Mesodermal cell (in vitro differentiated cells): ENCODE data around the gene DIPK1A. TPM values are rescaled to one million over a fixed set of nuclear protein-coding genes. Genes with fewer than 3 reads are reported as not detected.

Experiments
- H3K27ac ChIP-seq: 2 replicates; pipeline ENCODE4 v1.7.0; 2013; ENCODE audit warnings: mild to moderate bottlenecking, low read depth, low read length, moderate library complexity; ENCODE audit not compliant: severe bottlenecking
- H3K36me3 ChIP-seq: 2 replicates; pipeline ENCODE4 v1.7.1; 2013; ENCODE audit warnings: mild to moderate bottlenecking, low read length, moderate library complexity; ENCODE audit not compliant: control insufficient read depth, insufficient read depth
- H3K4me1 ChIP-seq: one replicate; pipeline ENCODE4 v1.7.1; 2013; ENCODE audit warnings: mild to moderate bottlenecking, low read length; ENCODE audit not compliant: insufficient read depth, control insufficient read depth, poor library complexity, severe bottlenecking
- H3K4me3 ChIP-seq: 2 replicates; pipeline ENCODE4 v1.7.0; 2013; ENCODE audit warnings: low read length, control low read depth, mild to moderate bottlenecking; ENCODE audit not compliant: insufficient read depth, poor library complexity, severe bottlenecking; ENCODE audit errors: extremely low read depth
- H3K9me3 ChIP-seq: 2 replicates; pipeline ENCODE4 v1.7.1; 2013; ENCODE audit warnings: mild to moderate bottlenecking, low read length, moderate library complexity; ENCODE audit not compliant: control insufficient read depth
- WGBS, 2 experiments: methylation state at CpG; one replicate each; pipeline ENCODE4 v1.1.5; 2013; ENCODE audit warnings: missing lambda C conversion rate in 2 of 2; ENCODE audit not compliant: insufficient coverage in 2 of 2; 5-methylcytosine and 5-hydroxymethylcytosine counted together
- polyA plus RNA-seq, 2 experiments: library from polyadenylated mRNA; stranded (reverse); fragments of 50-300 nt; gene quantifications; one replicate each; pipeline ENCODE4 v1.2.3, GENCODE V29; 2013

Gene DIPK1A
- 6.8 TPM for polyA plus RNA-seq (2013, experiment 1 of 2)
- polyA plus RNA-seq (2013, experiment 2 of 2), result 6.4 TPM

GRCh38 chr1:92961131-92961895 is at the start of gene DIPK1A:
TSS of gene DIPK1A (minus strand) at chr1:92961462. CDS start at chr1:92961429, 33 bp downstream.
- Histone ChIP-seq H3K27ac (peak within 1 kb of the TSS; percentile 51), H3K36me3 (no peaks in the 10 kb centered on the region), H3K9me3 (no peaks in the 10 kb centered on the region), H3K4me1 (no peaks in the 10 kb centered on the region), H3K4me3 (peak within 1 kb of the TSS; percentile 67)
- 0% methylated on average over 49 of the region's 103 CpGs for WGBS, 2 experiments

DNA sequence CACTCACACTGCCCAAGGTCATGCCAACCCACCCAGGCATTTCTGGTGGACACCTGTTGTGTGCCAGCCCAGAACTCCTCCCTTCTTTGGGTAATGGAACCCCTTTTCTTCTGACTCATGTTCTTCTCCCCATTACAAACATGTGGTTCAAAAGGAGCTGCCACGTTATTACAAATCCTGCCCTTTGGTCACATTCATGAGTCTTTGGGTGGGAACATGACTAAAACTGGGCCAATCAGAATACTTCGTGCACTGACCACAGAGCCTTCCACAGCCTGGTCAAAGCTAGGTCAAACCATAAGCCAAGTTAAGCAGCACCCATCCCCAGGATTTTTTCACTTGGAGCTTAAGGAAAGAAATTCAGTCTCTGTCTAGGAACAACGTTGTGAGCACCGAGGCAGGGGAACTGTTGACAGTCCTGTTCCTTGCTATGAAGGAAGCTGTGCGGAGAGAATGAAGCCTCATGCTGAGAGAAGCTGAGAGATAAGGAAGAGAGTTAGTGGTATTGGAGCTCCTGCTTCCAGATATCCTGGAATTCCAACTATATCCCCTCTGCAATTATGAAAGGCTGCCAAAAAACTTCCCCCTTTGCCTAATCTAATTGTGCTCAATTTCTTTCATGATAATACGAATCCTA is 46.8 kb upstream of the DIPK1A start:
- no peak overlapping the region for H3K27ac ChIP-seq
- no peaks in the 10 kb centered on the region for H3K4me1 ChIP-seq
- WGBS, 2 experiments, result 66 to 71% methylated on average over 4 to 5 of the region's 6 CpGs
- H3K4me3 ChIP-seq, result no peak overlapping the region
- H3K36me3 ChIP-seq, result no peaks in the 10 kb centered on the region
- no peaks in the 10 kb centered on the region for H3K9me3 ChIP-seq

GRCh38 chr1:93005252-93005598 is 44.0 kb upstream of the DIPK1A start:
- no peak overlapping the region for H3K4me3 ChIP-seq
- no peaks in the 10 kb centered on the region for H3K36me3 ChIP-seq
- no peaks in the 10 kb centered on the region for H3K9me3 ChIP-seq
- peaks cover 6% of the 10 kb centered on the region for H3K4me1 ChIP-seq
- no CpG with 5 or more reads among the region's 1 CpG for WGBS, 2 experiments
- H3K27ac ChIP-seq, result no peak overlapping the region

DNA sequence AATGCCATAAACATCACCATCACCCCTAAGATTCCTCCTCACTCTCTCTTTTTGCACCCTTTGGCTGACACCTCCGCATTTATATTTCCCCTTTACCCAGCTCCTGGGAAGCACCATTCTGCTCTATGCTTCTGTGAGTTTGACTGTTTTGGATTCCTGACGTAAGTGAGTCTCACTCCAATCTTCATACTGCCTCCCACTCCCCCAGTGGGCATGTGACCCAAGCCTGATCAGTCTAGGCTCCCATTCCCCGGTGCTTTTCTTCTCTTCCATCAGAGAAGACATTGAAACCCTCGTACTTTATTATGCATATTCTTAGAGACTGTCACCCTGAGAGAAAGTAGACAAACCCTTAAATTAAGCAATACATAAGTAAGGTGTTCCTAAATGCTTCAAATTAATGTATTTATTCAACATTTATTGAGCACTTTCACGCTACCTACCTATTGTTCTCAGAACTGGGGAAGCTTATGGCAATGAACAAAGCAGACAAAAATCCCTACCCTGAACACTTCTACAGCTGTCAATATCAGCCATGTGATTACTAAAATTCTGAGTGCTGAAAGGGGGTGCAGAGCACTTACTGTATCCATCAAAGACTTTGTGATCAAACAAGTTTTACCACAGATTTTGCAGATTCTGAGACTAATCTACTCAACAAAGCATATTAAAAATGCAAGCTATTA is 43.4 kb upstream of the DIPK1A start:
- no peaks in the 10 kb centered on the region for H3K36me3 ChIP-seq
- no peak overlapping the region for H3K27ac ChIP-seq
- H3K4me3 ChIP-seq, result no peak overlapping the region
- H3K9me3 ChIP-seq, result no peaks in the 10 kb centered on the region
- 63 to 79% methylated on average over 2 to 3 of the region's 5 CpGs for WGBS, 2 experiments
- peaks cover 7% of the 10 kb centered on the region for H3K4me1 ChIP-seq

DNA sequence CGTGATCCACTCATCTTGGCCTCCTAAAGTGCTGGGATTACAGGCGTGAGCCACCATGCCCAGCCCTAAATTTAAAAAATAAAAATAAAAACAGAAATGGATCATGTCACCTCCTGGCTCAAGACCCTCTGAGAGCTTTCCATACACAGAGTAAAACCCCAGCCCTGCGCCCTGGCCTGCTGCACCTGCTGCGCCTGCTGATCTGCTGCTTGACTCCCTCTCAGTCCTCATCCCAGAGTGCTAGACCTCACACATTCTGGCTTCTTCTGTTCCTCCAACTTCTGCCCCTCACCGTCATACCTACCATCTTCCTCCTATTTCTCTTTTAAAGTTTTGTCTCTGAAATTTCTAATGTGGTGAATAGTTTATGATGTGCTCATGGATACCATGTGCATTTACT is 42.7 kb upstream of the DIPK1A start:
- no peaks in the 10 kb centered on the region for H3K36me3 ChIP-seq
- H3K4me3 ChIP-seq, result no peak overlapping the region
- peaks cover 7% of the 10 kb centered on the region for H3K4me1 ChIP-seq
- 94 to 100% methylated on average over 3 of the region's 5 CpGs for WGBS, 2 experiments
- H3K9me3 ChIP-seq, result no peaks in the 10 kb centered on the region
- H3K27ac ChIP-seq, result no peak overlapping the region

GRCh38 chr1:93002781-93003180 is 41.5 kb upstream of the DIPK1A start:
- H3K9me3 ChIP-seq, result no peaks in the 10 kb centered on the region
- H3K27ac ChIP-seq, result no peak overlapping the region
- no peak overlapping the region for H3K4me3 ChIP-seq
- H3K4me1 ChIP-seq, result peaks cover 7% of the 10 kb centered on the region
- no peaks in the 10 kb centered on the region for H3K36me3 ChIP-seq
- WGBS, 2 experiments, result 71 to 84% methylated on average over 1 of the region's 2 CpGs

GRCh38 chr1:93001893-93002292 is 40.6 kb upstream of the DIPK1A start:
- H3K4me3 ChIP-seq, result no peak overlapping the region
- no peaks in the 10 kb centered on the region for H3K9me3 ChIP-seq
- no peak overlapping the region for H3K27ac ChIP-seq
- peaks cover 7% of the 10 kb centered on the region for H3K4me1 ChIP-seq
- H3K36me3 ChIP-seq, result no peaks in the 10 kb centered on the region

GRCh38 chr1:93000751-93001175 is 39.5 kb upstream of the DIPK1A start:
- no CpG with 5 or more reads among the region's 2 CpGs for WGBS, 2 experiments
- H3K4me3 ChIP-seq, result no peak overlapping the region
- no peak overlapping the region for H3K27ac ChIP-seq
- no peaks in the 10 kb centered on the region for H3K9me3 ChIP-seq
- H3K4me1 ChIP-seq, result peaks cover 7% of the 10 kb centered on the region
- H3K36me3 ChIP-seq, result no peaks in the 10 kb centered on the region

- no peak overlapping the region for H3K27ac ChIP-seq
- no peaks in the 10 kb centered on the region for H3K36me3 ChIP-seq
- WGBS, 2 experiments, result 80% methylated on average over 1 of the region's 2 CpGs; no CpG with 5 or more reads in 1 of the 2 experiments
- H3K4me3 ChIP-seq, result no peak overlapping the region
- peaks cover 7% of the 10 kb centered on the region for H3K4me1 ChIP-seq
- H3K9me3 ChIP-seq, result no peaks in the 10 kb centered on the region
These were observed 39.0 kb upstream of the DIPK1A start for GRCh38 chr1:93000291-93000690.

- WGBS, 2 experiments, result 89 to 97% methylated on average over 4 to 5 of the region's 5 CpGs
These were observed 37.6 kb upstream of the DIPK1A start for GRCh38 chr1:92998821-92999220.

More at GRCh38 chr1:92998821-92999220, 37.6 kb upstream of the DIPK1A start:
- Histone ChIP-seq H3K9me3 (no peaks in the 10 kb centered on the region), H3K27ac (no peak overlapping the region), H3K36me3 (no peaks in the 10 kb centered on the region), H3K4me3 (no peak overlapping the region), H3K4me1 (peaks cover 7% of the 10 kb centered on the region)
